Measurements from ENCODE around the gene PLXNB2. TPM values are rescaled to one million over a fixed set of nuclear protein-coding genes. Genes with fewer than 3 reads are reported as not detected.
"Not testable (repeated sequence)": the region's sequence is repeated elsewhere in the genome, so short reads cannot be mapped to it uniquely, and the experiment has no call there.

Gene PLXNB2
- total RNA-seq, 1 donor from 2014 or later: 187 TPM

DNA sequence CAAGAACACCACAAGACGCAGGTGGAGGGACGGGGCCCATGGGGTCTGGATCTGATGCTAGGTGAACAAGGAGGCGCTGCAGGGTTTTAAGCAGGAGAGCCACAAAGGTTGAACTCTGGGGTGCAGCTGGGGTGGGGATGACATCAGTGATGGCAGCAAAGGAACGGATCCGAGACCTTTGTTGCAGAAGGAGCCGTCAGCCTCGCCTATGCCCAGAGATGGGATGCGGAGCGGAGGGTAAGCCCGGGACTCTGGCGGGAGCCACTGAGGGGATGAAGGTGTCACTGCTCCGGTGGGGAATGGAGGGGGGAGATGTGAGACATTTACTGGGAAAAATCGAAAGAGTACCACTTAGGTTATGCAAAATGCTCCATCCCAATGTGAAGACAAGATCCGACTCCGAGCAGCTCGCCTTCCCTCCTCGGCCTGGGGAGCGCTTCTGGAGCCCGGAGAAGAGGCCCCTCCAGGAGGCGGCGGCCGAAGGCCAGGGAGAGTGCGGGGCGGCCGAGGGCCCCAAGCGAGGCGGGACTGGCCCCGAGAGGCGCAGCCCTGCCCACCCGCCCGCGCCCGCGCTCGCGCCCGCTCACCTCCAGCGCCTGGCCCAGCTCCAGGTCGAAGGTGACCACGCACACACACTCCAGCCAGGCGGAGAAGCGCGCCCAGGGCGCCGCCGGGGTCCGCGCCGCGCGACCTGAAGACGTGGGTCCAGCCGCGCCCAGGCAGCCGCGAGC, 18.9 kb upstream of the PLXNB2 start:
- ATAC-seq (no peak), DNase-seq (ENCODE audit: low spot score) (no peak)

DNA sequence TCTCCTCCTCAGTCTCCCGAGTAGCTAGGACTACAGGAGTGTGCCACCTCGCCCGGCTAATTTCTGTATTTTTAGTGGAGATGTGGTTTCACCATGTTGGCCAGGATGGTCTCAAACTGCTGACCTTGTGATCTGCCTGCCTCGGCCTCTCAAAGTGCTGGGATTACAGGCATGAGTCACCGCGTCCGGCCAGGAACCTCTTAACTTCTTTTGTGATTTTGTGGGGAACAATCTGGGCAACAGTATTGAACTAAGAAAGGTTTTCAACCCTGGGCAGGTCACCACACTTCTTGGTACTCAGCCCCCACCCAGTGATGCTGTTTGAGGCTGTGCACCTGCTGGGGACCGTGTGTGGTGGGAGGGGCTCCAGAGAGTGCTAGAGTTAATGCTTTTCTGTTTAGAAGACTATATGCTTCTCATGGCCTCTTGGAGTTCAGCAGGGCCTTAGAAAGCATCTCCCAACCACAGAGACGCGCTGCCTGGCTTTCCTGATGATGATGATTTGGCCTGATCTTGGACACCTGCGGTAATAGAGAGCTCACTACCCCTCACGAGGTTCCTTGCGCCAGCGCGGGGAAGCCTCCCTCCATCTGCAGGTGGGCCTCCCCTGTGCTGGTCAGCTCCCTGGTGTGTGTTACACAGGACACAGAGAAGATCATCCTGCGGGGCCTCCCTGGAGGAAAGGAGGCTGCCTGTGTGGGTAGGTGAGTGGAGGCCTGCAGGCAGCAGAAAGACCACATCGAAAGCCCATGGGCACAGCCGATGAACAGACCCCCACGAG, 18.2 kb upstream of the PLXNB2 start:
- ATAC-seq: no peak

DNA sequence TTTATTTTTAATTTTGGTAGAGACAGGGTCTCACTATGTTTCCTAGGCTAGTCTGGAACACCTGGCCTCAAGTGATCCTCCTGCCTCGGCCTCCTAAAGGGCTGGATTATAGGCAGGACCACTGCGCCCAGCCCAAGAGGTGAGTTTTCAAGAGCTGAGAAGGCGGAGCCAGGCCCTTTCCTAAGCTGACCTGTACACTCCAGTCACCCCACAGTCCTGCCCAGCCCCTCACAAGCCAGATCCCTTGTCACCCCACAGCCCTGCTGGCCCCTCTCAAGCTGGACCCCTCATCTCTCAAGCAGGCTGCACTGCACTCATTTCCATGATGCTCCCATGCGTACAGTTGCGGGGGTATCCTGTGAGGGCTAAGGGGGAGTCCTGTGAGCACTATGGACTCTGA, 16.5 kb upstream of the PLXNB2 start:
- no peak for DNase-seq (ENCODE audit: low spot score)

More for the DNA sequence above, 18.2 kb upstream of the PLXNB2 start:
- no peak for DNase-seq (ENCODE audit: low spot score)

DNA sequence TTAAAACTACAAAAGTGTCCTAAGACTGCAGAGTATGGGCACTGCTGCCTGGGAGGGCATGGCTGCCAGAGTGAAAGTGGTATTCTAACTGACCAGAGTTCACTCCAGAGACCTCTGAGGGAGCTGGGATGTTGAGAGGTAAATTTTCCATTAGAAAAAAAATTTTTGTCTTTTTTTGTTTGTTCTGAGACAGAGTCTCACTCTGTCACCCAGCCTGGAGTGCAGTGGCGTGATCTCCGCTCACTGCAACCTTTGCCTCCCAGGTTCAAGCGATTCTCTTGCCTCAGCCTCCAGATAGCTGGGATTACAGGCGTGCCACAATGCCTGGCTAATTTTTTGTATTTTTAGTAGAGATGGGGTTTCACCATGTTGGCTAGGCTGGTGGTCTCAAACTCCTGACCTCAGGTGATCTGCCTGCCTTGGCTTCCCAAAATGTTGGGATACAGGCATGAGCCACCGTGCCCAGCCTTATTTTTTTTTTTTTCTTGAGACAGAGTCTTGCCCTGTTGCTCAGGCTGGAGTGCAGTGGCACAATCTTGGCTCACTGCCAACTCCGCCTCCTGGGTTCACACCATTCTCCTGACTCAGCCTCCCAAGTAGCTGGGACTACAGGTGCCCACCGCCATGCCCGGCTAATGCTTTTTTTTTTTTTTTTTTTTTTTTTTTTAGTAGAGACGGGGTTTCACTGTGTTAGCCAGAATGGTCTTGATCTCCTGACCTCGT, 15.1 kb upstream of the PLXNB2 start:
- peak; percentile 35 for ATAC-seq
- not testable (repeated sequence) for DNase-seq (ENCODE audit: low spot score)

More for the DNA sequence above, 16.5 kb upstream of the PLXNB2 start:
- ATAC-seq: no peak

DNA sequence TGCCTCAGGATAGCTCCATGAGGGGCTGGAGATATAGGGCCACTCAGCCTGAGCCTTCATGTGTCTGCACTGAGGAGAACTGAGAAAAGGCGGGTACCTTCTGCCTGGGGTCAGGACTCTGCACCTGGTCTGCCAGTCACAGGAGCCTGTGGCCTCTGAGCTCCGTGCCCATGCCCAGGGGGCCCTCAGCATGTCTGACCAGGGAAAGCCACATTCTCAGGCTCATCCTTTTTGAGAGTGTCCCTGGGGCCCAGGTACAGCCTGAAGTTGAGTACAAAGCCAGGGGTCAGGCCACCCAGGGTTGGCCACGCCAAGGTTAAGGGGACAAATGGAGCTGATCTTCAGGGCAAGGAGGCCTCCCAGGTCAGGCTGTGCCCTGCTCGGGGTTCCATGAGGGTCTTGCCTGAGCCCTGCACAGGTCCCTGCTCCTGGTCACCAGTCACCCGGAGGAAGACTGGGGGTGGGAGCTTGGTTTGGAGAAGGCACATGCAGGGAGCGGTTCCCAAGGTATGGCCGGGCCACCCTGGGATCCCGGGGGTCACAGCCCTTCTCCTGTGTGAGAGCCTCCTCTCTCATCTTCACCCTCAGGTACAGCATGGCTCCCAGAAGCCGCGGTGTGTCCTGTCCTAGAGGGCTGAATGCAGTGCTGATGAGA, 13.4 kb upstream of the PLXNB2 start:
- ATAC-seq (no peak), DNase-seq (ENCODE audit: low spot score) (no peak)

DNA sequence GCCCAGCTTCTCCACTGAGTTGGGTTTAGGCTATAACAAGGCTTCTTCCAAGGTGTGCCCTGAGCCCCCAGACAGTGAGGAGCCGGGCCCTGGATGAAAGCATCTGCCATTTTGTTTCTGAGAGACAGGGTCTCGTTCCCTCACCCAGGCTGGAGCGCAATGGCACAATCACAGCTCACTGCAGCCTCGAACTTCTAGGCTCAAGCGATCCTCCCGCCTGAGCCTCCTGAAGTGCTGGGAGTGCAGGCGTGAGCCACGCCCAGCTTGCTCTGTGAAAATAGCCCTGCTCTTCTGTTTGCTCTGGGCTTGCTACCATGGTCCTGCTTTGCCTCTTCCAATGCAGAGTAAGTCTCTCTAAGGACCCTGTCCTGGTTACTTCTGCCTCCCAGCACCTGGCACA, 12.7 kb upstream of the PLXNB2 start:
- DNase-seq (ENCODE audit: low spot score) (no peak), ATAC-seq (no peak)

DNA sequence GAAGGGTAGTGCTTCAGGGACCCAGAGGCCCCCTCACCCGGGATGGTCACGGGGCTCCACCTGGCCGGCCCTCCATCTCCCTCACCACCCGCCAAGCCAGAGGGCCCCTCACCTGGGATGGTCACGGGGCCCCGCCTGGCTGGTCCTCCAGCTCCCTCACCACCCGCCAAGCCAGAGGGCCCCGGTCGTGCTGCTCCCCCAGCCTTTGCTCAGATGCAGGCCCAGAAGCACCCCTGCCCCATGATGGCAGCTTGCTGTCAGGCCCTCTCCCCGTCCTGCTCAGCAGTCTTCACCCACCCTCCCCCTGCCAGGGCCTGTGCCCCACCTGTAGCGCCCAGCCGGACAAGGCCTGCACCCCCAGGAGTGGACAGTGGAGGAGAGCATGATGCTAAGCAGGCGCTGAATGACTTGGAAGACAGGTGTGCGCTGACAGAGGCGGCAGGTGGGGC, 12.1 kb upstream of the PLXNB2 start:
- DNase-seq (ENCODE audit: low spot score) (no peak), ATAC-seq (no peak)

DNA sequence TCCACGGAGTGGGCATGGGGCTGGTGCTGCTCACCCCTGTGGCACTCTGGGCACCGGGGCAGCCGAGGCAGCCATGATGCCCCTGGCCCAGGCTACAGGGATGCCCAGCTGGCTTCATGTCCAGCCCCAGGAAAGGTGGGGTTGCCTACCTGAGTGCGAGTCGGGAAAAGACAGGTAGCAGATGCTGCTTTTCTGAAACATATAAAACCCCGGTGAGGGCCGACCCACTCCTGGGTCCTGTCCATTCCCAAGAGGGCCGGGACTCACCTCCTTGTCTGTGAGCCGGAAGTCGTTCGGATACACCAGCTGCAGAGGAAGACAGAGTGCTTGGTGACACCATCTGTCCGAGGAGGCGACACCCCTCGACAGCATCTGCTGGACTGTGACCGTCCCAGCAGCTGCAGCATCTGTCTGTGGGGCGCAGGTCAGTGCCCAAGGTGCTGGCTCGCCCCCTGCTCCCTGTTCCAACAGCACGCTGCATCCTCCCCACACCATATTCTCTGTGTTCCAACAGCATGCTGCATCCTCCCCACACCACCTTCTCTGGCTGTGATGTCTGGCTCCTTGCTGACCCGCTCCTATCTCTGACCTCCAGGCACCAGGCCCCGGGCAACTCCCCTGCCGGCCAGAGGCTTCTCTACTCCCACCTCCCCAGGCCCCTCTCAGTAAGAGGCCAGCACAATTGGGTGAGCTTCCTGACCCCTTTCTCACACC, 11.4 kb upstream of the PLXNB2 start:
- ATAC-seq: no peak
- DNase-seq (ENCODE audit: low spot score): no peak

DNA sequence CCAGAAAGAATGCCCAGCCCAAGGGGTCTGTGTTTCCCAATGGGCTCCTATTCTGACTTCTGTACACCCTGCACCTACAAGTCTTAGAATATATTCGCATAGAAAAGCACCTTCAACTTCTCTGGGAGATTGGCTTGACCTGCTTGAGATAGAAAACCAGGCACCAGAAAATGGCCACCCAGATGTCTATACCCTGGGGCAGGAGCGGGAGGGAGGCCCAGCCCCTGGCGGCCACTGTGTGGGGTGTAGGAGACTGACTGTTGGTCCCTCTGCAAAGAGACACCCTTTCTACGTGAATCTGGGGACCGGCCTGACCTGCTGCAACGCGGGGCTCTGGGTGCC, 10.9 kb upstream of the PLXNB2 start:
- DNase-seq (ENCODE audit: low spot score): no peak
- ATAC-seq: no peak

DNA sequence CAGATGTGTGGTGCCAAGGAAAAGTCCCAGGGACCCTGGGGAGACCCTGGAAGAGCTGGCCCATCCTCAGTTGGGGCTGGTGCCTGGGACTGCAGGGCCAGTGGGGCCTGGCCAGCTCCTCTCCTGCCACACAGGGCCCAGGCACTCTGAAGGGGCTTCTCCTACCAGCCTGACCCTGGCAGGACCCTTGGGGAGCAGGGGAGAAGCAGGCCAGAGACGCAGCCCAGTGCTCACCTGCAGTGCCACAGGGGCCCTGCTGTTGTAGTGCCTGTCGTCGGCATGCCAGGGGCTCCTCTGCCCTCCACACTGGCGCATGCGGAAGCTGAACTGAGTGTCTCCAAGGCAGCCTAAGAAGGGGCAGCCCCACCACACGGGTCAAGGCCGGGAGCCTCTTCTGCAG, 10.2 kb upstream of the PLXNB2 start:
- DNase-seq (ENCODE audit: low spot score): no peak
- ATAC-seq: no peak

DNA sequence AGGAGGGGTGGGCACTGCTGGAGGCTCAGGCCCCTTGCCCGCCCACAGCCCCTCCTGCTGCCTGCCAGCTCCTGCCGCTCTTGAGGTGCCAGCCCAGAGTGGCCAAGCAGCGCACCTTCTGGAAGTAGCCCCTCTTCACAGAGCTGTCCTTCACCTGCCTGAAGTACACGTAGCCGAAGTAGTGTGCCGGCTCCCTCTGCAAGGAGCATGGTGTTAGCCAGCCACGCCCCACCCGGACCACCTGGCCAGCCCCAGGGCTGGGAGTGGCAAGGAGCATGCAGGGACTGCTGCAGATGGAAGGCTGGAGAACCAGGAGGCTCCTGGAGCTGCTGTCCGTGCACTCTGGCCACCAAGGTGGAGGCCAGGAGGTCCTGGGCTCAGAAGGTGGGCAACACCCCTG, 9.7 kb upstream of the PLXNB2 start:
- ATAC-seq (no peak), DNase-seq (ENCODE audit: low spot score) (no peak)

DNA sequence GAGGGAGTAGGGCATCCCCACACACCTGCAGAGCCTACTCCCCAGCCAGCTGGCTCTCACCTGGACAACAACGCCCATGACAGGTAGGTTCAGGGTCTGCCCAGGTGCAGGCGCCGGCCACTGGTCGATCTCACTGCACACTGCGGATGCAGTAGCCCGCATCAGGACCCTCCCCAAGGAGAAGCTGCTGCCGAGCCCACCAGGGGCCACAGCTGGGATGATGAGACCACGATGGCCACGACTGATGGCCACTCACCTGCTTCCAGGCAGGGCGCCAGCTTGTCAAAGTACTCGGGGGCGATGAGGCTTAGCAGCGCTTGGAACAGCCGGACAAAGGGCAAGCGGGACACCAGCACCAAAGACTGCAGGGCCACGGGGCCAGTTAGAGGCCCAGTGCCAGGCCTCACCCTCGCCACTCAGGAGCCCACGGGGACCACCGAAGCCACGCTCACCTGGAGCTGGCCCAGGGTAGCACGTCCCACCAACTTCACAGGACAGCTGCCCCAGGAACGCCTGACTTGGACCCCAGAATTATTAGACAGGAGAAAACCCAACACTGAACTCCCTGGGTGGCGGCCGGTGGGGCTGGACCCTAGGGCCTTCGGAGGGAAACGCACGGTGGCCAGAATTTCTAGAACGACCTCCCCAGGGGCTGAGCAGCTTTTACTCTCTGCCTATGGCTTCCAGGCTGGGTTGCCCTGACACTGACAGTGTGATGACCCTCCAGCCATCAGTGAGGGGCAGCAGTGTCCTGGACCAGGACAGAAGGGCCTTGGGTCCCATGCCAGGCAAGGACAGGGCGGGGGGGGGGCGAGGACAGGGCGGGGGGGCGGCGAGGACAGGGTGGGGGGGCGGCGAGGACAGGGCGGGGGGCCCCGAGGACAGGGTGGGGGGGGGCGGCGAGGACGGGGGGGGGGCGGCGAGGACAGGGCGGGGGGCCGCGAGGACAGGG, 8.9 kb upstream of the PLXNB2 start:
- ATAC-seq: no peak
- no peak for DNase-seq (ENCODE audit: low spot score)

DNA sequence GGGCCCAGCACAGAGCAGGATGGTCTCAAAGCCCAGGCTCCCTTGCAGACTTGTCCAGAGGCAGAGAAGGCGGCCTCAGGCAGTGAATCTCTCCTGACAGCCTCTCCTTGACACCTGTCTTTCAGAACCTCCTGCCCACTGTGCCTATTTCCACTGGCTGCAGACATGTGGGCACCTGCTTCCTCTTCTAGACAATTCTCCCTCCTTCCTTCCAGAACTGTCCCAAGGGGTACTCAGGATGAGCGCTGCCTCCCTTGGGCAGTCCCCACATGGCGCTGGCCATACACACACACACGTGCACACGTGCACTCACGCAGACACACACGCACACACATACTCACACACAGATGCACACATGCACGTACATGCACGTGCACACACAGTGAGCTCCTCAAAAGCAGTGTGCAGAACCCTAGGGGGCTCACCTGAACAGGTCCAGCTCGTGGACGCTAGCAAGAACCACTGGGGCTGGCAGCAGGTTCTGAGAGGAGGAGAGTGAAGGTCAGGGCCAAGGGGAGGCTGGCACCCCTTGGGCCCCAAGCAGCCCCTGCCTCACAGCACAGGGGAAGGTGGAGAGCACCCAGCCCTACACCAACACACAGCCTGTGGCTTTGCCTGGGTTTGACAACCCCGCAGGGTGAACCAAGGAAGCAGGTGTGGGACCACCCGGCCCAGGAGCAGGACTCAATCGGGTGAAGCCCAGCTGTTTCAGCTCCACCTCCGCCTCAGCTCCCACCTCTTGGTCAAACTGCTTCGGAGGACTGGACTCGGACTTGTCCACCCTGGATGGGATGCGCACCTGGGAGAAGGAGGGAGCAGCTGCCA, 8.1 kb upstream of the PLXNB2 start:
- DNase-seq (ENCODE audit: low spot score) (no peak), ATAC-seq (no peak)

DNA sequence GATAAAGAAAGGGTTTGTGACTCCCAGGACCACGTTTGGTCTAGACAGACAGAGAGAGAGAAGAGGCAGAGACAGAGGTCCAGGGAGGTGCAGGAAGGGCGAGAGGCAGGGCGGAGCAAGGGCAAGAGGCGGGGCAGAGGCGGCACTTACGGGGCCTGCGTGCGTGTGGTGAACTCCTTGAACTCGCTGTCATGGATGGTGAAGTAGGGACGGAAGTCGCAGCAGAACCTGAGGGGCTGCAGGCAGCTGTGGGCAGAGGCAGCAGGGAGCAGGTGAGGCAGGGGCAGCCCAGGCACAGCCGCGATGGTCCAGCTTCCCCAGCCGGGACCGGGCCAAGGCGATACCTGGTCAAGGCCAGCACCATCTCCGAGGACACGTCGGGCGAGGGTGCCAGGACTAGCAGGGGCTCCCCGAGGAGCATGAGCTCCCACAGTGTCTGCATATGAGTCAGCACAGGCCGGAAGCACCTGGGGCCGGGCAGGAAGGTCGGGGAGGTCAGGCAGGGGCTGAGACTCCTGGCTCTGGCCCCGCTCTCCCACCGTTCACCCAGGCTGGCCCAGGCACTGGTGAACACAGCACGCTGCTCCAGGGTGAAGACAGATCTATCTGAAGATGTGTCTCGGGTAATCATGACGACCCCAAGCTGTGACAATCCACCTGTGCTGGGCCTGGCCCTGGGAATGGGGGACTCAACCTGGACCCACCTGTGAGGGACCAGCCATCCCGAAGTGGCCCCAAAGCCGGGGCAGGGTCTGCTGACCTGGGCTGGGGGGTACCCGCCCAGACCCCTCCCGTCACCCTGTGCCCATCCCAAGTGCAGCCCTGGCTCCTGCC, 7.2 kb upstream of the PLXNB2 start:
- DNase-seq (ENCODE audit: low spot score) (peak; percentile 45), ATAC-seq (peak; percentile 53)

DNA sequence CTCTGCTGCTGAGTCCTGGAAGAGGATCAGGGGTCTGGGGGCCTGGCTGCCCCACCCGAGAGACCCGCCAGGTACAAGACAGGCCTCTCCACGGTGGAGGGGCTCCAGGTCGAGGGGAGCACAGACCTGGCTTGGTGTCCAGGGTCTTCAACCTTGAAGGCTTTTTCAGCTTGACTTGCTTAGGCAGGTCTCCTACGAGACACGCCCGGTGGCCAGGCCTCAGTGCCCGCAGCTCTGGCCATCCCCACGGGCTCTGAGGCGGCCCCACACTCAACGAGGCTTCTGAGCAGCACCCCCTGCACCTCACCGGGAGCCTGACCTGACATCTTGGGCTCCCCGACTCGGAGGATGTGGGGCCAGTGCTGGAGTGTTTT, 6.6 kb upstream of the PLXNB2 start:
- no peak for DNase-seq (ENCODE audit: low spot score)
- no peak for ATAC-seq

DNA sequence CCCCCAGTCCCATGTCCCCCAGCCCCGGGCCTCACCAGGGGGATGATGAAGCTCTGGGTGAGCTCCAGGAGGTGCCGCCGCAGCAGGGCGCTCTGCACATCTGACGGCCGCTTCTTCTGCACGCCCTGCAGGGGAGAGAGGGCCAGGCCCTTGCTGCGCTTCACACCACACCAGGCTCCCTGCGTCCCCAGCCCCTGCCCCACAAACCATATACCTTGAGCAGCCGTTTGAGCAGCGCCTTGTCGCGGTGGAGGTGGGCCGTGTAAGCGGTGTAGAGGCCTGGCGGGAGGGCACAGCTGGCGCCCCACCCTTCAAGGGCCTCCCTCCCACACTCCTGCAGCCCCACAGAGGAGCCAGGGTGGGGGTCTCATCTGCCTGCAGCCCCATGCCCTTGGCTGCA, 6.2 kb upstream of the PLXNB2 start:
- no peak for DNase-seq (ENCODE audit: low spot score)

DNA sequence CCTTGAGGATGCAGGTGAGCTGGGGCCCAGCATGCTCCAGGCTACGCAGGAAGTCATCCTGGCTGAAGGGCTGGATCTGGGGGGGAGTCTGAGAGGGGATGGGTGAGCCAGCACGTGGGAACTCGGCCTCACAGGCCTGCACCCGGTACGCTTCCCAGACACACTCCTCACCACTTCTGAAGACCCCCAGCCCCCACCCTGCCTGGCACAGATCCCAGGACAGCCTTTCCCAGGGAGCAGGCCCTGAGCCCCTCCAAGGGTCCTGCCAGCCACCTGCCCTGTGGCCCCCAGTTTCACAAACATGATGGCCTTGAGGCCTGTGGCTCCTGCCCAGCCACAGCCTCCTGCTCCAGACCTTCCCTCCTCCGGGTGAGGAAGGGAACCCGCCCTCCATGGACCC, 5.6 kb upstream of the PLXNB2 start:
- ATAC-seq: no peak
- no peak for DNase-seq (ENCODE audit: low spot score)

More for the DNA sequence above, 6.2 kb upstream of the PLXNB2 start:
- no peak for ATAC-seq

DNA sequence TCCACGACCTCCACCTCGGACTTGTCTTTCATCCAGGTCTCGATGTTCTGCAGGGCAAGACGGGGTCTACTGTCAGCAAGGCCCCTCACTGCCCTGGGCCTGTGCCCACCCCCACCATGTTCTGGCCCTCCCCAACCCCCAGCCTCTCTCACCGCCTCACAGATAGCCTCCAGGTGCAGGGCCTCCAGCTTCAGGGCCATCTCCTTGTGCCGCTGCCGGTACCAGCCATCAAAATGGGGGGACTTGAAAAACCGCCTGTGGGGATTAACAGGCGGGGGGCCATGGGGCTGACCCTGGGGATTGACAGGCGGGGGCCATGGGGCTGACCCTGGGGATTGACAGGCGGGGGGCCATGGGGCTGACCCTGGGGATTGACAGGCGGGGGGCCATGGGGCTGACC, 4.9 kb upstream of the PLXNB2 start:
- DNase-seq (ENCODE audit: low spot score) (no peak), ATAC-seq (no peak)
